Measurements from ENCODE around the gene TNN. TPM values are rescaled to one million over a fixed set of nuclear protein-coding genes. Genes with fewer than 3 reads are reported as not detected.

TNN gene
- total RNA-seq, 1 experiment from 2014 or later: 0.29 TPM

DNA sequence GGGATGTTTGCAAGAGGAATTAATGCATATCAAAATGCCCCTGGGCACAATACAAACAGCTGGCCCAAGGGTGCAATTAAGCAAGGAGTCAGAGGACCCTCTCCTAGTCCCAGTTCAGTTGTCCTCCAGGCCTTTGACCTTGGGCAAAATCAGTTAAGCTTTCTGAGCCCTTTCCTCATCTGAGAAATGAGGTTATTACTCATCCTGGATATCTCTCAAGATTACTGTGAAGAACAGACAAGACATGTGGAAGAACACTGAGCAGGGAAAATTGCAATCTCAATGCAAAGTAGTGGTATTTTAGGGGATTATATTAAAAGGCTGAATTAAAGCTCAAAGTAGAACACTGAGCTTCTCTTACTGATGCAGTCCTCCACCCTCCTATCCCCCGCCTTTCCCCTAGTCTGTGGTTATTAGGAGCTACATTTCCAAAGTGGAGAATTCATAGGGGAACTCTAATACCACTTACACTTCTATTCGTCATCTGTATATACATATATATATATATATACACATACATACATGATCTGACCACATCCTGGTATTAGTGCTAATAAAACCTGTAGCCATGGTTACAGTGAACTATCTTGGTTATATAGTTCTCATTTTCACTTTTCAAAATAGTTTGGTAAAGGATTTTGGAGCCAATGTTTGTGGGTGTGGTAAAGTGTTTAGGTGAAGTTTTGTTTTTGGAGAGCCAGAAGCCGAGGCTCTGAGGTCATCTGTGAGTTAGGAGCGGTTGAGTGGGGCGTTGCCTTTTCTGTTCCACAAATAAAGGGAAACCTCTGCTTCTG lies 106.9 kb downstream of the TNN start:
- DNase-seq (ENCODE audit: low read depth): peak; percentile 32

DNA sequence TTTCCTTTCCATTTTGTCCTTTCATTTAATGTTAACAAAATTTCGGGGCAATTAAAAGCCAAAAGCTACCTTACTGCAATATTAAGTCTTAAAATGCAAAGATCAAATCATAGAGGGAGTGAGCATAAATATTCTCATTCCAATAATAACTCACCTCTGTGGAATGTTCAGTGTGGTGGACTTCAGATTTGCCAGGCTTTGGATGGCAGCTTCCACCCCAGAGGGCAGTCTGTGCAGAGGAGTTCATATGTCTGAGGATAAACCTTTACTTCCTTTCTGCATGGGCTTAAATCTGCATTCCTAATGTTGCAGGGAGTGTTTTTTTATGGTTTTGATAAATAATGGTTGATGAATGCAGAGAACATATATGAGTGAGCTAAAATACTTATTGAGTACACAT lies 108.6 kb downstream of the TNN start:
- DNase-seq (ENCODE audit: low read depth): no peak

DNA sequence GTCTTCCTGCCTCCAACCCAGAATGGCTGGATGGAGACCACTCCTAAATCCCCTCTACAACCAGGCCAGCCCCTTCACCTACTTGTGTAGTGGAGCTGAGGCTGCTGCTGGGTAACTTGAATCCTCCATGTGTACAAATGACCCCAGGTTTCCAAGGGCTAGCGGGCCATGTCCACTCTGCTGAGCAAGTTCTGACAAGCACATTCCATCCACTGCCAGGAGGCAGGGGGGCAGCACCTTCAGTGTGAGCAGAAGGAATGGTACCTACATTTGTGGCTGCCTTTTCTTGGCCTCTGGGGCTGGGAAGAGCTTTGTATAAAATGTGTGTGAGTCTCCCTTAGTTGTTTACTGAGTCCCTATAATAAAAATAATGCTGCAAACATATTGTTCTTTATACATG lies 110.4 kb downstream of the TNN start:
- no peak for DNase-seq (ENCODE audit: low read depth)

- DNase-seq (ENCODE audit: low read depth): no peak
Observed at GRCh38 chr1:175178456-175178855, 110.8 kb downstream of the TNN start.

- DNase-seq (ENCODE audit: low read depth): no peak
Observed at GRCh38 chr1:175179837-175180590, 112.4 kb downstream of the TNN start.

- no peak for DNase-seq (ENCODE audit: low read depth)
Observed at GRCh38 chr1:175182201-175182746, 114.6 kb downstream of the TNN start.

- DNase-seq (ENCODE audit: low read depth): no peak
Observed at GRCh38 chr1:175183586-175183985, 116.0 kb downstream of the TNN start.

GRCh38 chr1:175185903-175186302 lies 118.3 kb downstream of the TNN start:
- DNase-seq (ENCODE audit: low read depth): no peak

GRCh38 chr1:175186433-175187160 lies 119.0 kb downstream of the TNN start:
- DNase-seq (ENCODE audit: low read depth): no peak

- no peak for DNase-seq (ENCODE audit: low read depth)
Observed at GRCh38 chr1:175188936-175189335, 121.3 kb downstream of the TNN start.

DNA sequence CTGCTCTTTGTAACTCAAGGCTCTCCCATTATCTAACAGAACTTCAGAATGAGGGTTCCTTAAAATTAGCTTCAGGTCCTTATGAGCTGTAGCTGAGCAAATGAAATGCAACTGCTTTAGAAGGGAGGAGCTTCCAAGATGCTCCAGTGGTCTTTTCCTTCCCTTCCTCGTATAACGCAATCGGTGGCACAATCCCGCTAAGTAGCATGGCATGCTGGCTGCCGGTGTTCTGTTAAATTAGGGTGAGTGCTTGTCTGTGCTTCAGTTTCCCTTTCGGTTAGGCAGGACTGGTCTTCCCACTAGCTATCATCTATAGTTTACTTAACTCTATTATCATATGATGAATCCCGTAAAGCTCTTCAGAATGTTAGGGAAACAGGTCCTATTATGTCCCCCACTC lies 124.0 kb downstream of the TNN start:
- peak; percentile 46 for DNase-seq (ENCODE audit: low read depth)

DNA sequence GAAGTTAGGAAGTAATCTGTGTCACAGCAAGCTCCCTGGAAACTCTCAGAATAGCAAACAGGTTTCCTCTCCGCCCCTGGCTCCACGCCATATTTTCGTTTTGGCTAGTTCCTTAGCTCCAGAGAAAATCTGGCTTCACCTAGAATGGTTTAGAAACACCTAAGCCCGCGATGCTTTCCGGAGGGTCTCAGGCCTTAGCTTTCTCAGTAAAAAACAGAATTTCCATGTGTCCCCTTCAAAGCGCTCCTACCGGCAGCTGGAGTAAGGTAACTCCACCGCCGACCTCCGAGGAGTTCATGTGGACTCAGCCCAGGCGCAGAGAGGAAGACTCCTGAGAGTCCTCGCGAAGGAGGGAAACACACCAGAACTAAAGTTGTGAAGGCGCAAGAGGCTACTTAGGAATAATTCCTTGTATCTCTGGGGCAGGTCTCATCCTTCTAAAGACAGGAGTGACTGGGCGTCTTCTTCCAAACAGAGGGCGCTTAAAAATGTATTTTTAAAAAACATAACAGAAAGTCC lies 124.5 kb downstream of the TNN start:
- peak; percentile 66 for DNase-seq (ENCODE audit: low read depth)

- DNase-seq (ENCODE audit: low read depth): peak; percentile 86
Observed at GRCh38 chr1:175192630-175193526, 125.2 kb downstream of the TNN start, which contains the start of gene KIAA0040. Gene KIAA0040, minus strand, starts transcription at chr1:175192776. Its CDS starts 31,763 bp downstream, at chr1:175161013.

- peak; percentile 63 for DNase-seq (ENCODE audit: low read depth)
Observed at GRCh38 chr1:175193527-175193910, 125.9 kb downstream of the TNN start.

- no peak for DNase-seq (ENCODE audit: low read depth)
Observed at GRCh38 chr1:175195281-175195680, 127.6 kb downstream of the TNN start.

- no peak for DNase-seq (ENCODE audit: low read depth)
Observed at GRCh38 chr1:175195798-175196197, 128.2 kb downstream of the TNN start.

DNA sequence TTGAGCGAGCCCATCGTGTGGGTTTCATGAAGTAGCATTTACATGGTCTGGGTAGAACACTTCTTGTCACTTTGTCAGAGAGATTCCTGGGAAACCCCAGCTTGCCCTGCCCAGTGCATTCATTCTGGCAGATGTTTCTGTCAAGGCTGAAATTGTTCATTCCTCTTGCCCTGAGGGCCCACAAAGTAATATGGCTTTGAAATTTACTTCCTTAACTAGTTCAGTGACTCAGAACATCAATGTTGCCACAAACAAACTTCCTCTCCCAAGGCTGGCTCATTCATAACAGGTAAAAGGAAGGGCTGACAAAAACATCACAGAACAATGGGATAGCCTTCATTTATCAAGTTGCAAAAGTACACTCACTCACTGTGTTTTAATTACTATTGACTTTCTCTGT lies 129.9 kb downstream of the TNN start:
- DNase-seq (ENCODE audit: low read depth): peak; percentile 73
